ENCODE measurements around the gene TRAF7.

DNA sequence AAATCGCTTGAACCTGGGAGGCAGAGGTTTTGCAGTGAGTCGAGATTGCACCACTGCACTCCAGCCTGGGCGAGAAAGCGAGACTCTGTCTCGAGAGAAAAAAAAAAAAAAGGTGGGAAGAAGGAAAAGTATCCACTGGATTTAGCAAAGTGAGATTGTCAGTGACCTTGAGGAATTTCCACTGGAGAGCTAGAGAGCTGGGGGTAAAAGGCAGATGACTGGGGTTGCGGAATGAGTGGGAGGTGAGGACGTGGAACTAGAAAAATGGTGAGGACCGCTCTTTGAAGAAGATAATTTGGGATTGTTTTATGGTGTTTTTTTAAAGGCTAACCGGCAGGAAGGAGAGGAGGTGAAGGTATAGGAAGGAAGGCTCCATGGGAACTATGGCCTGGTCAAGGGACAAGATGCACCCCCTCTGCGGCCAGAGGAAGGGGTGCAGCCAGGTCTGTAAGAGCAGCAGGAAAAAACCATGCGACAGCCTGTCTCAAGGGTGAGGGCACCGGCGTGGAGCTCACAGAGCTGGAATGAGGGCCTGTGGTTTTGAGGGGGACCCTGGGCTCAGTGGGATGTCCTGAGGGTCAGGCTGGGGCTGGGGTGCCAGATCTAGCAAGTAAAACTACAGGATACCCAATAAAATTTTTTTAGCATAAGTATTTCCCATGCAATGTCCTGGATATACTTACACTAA, 49.0 kb downstream of the TRAF7 start:
- TF ChIP-seq CTCF (IDR thresholded peaks at IDR 0.05) (no peak), POLR2A (IDR thresholded peaks at IDR 0.05) (no peak), EP300 (IDR thresholded peaks at IDR 0.05) (no peak), POLR2AphosphoS5 (IDR thresholded peaks at IDR 0.05) (no peak)

Measured in upper lobe of left lung (tissue), 4 donors.